AG08395 (cell line): Measurements from ENCODE around the gene PRKAG2.

ENCODE experiments used
- DNase-seq: peaks from one replicate; pipeline ENCODE4 v3.0.0; 2012; ENCODE audit warnings: mixed read lengths, low spot score

The PRKAG2 gene

GRCh38 chr7:151817981-151818673, 58.8 kb downstream of the PRKAG2 start:
- DNase-seq, result no peak

GRCh38 chr7:151817315-151817690, 59.6 kb downstream of the PRKAG2 start:
- DNase-seq, result no peak

DNA sequence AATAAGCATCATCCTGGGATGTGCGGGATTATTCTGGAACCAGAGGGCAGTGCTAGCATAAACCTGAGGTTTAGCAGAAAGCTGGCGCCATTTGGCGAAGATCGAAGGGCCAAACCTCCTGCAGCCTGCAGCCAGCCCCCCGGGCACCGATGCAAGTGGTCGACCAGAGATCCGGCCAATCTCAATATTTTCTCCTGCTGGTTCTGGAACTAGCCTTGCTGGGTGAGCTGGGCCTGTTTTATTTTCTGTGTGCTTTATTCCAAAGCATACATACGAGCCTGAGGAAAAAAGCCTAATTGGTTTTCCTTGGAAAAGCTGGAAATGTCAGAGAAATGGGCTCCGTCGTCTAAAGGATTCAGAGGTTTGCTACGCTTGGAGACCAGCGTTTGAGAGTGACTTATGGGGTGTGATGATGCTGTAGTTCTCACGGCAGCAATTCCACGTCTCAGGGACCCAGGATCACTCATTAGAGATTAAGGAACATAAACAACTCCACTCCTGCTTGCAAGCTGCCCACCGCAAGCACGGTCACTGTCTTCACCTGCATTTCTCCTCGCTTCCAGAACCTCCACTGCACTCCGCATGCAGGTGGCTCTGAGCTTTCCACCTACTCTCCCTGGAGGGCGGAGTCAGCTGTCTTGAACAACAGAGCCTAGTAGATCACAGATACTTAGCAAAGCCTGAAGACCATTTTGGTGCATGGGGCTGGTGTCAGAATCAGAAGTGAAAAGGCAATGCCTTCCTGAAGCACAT, 60.2 kb downstream of the PRKAG2 start:
- no peak for DNase-seq

DNA sequence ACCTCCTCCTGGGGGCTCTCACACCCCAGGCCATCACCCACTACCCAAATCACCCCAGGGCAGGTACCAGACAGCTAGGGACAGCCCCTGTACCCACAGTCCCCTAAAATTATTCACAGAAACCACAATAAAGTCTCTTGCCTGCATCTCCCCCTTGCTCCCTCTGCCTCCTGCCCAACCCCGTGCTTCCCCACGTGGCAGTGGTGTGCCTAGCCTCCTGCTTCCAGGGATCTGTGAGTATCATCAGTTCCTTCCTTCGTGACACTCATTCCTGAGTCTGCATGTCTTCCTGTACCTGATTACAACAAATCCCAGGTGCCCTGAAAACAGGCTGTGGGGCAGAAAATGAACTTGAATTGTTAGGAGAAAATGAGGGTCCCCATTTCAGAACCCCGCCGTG, 61.5 kb downstream of the PRKAG2 start:
- no peak for DNase-seq

- DNase-seq, result peak; percentile 15
These were observed 62.4 kb downstream of the PRKAG2 start for GRCh38 chr7:151814400-151815009.

GRCh38 chr7:151813997-151814396, 62.9 kb downstream of the PRKAG2 start:
- DNase-seq, result no peak

GRCh38 chr7:151813445-151813844, 63.5 kb downstream of the PRKAG2 start:
- no peak for DNase-seq

GRCh38 chr7:151812967-151813366, 63.9 kb downstream of the PRKAG2 start:
- DNase-seq, result no peak

- no peak for DNase-seq
These were observed 66.3 kb downstream of the PRKAG2 start for GRCh38 chr7:151810441-151811232.

GRCh38 chr7:151809864-151810170, 67.1 kb downstream of the PRKAG2 start:
- DNase-seq, result no peak

- DNase-seq, result no peak
These were observed 67.6 kb downstream of the PRKAG2 start for GRCh38 chr7:151809146-151809863.

DNA sequence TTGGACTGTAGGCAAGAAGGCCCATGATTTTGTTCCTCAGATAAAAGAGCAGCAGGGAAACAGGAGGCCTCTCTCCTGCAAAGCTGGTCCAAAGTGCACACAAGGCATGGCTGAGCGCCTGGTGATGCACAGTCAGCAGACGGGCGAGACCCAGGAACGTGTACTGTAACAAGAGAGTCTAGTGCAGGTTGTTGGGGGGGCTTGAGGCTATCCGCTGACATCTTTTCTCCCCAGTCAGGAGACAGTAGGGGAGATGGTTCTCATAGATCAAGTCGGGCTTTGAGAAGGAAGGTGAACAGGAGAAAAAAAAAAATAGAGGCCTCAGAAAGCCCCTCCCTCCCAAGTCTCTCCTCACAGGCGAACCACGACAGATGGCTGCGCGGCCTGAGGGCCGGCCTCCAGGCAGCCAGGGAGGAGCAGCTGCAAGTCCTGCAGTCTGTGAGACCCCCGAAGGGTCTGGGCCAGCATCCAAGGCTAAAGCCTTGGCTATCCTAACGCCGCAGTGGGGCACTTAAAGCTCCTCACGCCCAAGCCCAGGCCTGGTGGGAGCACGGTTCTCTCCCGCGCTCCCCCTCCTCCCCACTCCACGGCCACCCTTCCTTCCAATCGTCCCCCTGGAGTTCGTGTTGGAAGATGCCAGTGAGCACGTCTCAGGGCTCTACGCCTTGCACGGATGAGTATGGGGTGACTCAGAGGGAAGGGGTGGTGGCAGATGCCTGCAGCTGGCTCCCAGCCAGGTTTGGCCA, 68.3 kb downstream of the PRKAG2 start:
- DNase-seq, result no peak

DNA sequence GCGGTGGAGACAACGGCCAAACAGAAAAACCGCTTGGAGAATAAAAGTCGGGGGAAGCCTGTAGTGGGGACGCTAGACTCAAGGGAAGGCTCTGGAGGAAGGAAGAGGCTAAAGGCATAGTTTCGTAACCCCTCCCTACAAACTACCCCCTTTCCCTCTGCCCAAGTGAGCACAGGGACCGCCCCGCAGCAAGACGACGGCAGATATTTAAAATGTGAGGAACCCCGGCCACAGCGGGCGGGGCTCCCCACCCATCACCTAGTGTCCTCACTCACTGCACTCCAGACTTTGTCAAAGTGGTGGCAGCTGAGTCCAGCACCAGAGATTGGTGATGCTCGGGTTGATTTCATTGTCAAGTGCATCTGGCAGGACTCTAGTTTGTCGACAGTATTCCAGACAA, 69.1 kb downstream of the PRKAG2 start:
- DNase-seq, result no peak

GRCh38 chr7:151806952-151807775, 69.8 kb downstream of the PRKAG2 start:
- no peak for DNase-seq

DNA sequence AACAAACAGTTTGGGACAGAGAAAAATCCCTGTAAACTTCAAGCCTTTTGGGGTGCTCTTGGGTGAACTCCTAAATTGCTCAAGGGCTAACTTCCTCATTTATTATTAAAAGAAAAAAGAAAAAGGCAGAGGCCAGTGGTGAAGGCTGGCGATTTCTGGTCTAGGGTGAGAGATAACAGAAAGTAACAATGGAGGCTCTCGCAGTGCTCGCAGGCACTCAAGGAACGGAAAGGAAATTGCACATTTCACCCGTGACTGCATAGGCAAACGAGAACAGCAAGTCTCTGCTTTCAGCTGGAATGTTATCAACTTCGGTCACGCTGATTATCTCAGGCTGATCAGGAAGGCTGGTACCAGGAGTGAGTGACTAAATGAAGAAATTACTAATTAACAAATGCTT, 70.7 kb downstream of the PRKAG2 start:
- no peak for DNase-seq

GRCh38 chr7:151805191-151805590, 71.7 kb downstream of the PRKAG2 start:
- DNase-seq, result no peak

GRCh38 chr7:151804756-151805155, 72.2 kb downstream of the PRKAG2 start:
- DNase-seq, result no peak

DNA sequence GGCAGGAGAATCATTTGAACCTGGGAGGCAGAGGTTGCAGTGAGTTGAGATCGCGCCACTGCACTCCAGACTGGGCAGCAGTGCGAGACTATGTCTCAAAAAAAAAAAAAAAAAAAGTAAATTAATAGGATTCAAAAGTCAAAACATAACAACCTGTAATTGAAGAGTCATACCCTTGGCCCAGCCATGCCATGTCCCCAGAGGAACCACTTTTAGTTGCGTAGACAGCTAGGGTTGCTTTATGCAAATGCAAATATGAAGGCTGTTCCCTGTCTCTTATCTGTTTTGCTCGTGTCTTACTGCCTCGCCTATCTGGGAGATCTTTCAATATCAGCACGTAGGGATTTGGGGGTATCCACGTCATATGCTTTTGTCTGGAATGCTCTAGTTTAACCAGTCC, 73.1 kb downstream of the PRKAG2 start:
- DNase-seq, result no peak

DNA sequence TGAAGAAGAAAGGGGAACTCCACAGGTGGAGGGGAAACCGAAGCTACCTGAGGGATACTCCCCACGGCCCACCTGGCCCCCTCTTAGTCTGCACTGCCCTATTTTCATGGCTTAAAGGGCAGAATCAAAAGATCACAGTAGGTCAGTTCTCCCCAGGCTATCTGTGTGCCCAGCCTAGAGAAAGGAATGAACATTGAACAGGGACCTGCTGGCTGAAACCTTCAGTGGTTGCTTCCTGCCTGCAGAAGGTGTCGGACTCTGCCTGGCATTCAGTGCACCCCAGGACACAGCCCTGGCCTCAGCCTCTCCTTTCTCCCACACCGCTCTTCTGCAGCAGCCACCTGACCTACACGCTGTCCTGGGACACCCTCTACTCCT, 74.5 kb downstream of the PRKAG2 start:
- no peak for DNase-seq

DNA sequence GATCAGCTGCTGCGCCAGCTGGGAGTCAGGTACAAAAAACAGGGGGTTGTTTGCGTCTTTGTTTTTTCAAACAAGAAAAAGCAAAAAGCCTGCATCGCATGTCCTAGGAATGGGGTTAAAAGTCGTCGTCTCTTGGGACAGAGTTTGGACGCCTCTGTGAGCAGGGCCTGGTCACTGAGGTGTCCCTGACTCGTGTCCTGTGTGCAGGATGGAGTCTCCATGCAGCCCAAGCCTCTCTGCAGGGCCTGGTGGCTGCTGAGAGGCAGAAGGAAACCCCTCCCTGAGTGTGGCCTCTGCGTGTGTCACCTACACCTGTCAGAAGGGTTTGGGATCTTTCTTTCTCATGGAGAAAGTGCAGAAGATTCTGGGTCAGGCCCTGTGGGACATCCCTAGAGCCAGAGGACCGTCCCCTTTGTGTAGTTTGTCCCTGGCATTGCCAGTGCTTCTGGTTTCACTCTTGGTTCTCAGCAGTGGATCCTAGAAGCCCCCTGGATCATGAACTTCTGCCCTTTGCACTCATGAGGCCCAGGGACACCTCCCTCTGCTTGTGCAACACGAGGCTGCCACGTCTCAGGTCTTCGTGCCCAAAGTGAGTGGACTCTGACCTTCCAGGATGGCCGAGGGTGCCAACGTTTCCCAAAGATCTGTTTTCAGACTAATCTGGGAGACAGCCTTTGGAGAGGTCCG, 75.0 kb downstream of the PRKAG2 start:
- no peak for DNase-seq
